HepG2 (cell line): ENCODE data around the gene SRP68. TPM values are rescaled to one million over a fixed set of nuclear protein-coding genes. Genes with fewer than 3 reads are reported as not detected.

Experiments
- CC2D1A ChIP-seq: sonication (generic); formaldehyde crosslinking; IDR thresholded peaks from 2 replicates; pipeline ENCODE4 v1.8.1; 2023; ENCODE audit warnings: mild to moderate bottlenecking, missing genetic modification reagents
- CHD4 ChIP-seq: fragments of 200-600 bp; sonication (generic); IDR thresholded peaks from 2 replicates; pipeline ENCODE4 v1.7.0; 2017; ENCODE audit warnings: mild to moderate bottlenecking, low read length, borderline replicate concordance
- HMG20B ChIP-seq: conservative IDR thresholded peaks from 2 replicates; pipeline ENCODE4 v1.6.1; 2016; ENCODE audit warnings: missing genetic modification reagents, missing compliant biosample characterization
- JUND ChIP-seq: sonication (generic); formaldehyde crosslinking; IDR thresholded peaks from 2 replicates; pipeline ENCODE4 v1.8.0; 2022; ENCODE audit warnings: mild to moderate bottlenecking, missing genetic modification reagents
- MED1 ChIP-seq: sonication (generic); formaldehyde crosslinking; IDR thresholded peaks from 2 replicates; pipeline ENCODE4 v1.4.0; 2020; ENCODE audit warnings: missing genetic modification reagents
- MTF1 ChIP-seq: sonication (generic); formaldehyde crosslinking; IDR thresholded peaks from 2 replicates; pipeline ENCODE4 v1.5.0; 2020; ENCODE audit warnings: missing genetic modification reagents
- NFYC ChIP-seq: IDR thresholded peaks from 2 replicates; pipeline ENCODE4 v1.6.1; 2016; ENCODE audit warnings: missing genetic modification reagents, missing compliant biosample characterization
- NR2F2 ChIP-seq: IDR thresholded peaks from 2 replicates; pipeline ENCODE4 v1.6.1; 2012; ENCODE audit warnings: low read depth, inconsistent platforms, borderline replicate concordance
- RXRB ChIP-seq: IDR thresholded peaks from 2 replicates; pipeline ENCODE4 v1.6.1; 2016; ENCODE audit warnings: borderline replicate concordance, missing genetic modification reagents, missing compliant biosample characterization
- SMARCE1 ChIP-seq: fragments of 450-650 bp; IDR thresholded peaks from 2 replicates; pipeline ENCODE4 v1.6.1; 2017; ENCODE audit warnings: borderline replicate concordance
- SRSF9 ChIP-seq: fragments of 200-400 bp; formaldehyde crosslinking; IDR thresholded peaks from 2 replicates; pipeline ENCODE4 v1.6.1; 2018; ENCODE audit warnings: borderline replicate concordance, mild to moderate bottlenecking, low read depth, low read length; ENCODE audit not compliant: insufficient read depth, poor library complexity, severe bottlenecking
- TEAD2 ChIP-seq: sonication (generic); formaldehyde crosslinking; IDR thresholded peaks from 2 replicates; pipeline ENCODE4 v1.9.0; 2021; ENCODE audit warnings: missing genetic modification reagents
- ZNF160 ChIP-seq: sonication (generic); formaldehyde crosslinking; IDR thresholded peaks from 2 replicates; pipeline ENCODE4 v1.8.0; 2022; ENCODE audit warnings: mild to moderate bottlenecking, inconsistent platforms, missing genetic modification reagents
- ZNF468 ChIP-seq: sonication (generic); formaldehyde crosslinking; IDR thresholded peaks from 2 replicates; pipeline ENCODE4 v1.8.0; 2022; ENCODE audit warnings: mild to moderate bottlenecking, moderate library complexity, missing genetic modification reagents
- ZNF878 ChIP-seq: sonication (generic); formaldehyde crosslinking; IDR thresholded peaks from 2 replicates; pipeline ENCODE4 v1.8.1; 2023; ENCODE audit warnings: mild to moderate bottlenecking, missing genetic modification reagents, moderate library complexity
- polyA plus RNA-seq, 8 experiments: library from polyadenylated mRNA; depleted of rRNA in 3 of 8; stranded (reverse) in 7 of 8; unstranded in 1 of 8; fragments of >200 nt; fragmentation: Illumina TruSeq in 4 of 8; extraction: Trizol in 4 of 8; gene quantifications; 2 replicates each; pipeline versions ENCODE4 v1.2.1 to v1.2.3, GENCODE V29; 2011 to 2016; ENCODE audit warnings: low read depth in 4 of 8, missing spikeins in 1 of 8, mixed read lengths in 1 of 8; ENCODE audit not compliant: insufficient read depth in 1 of 8
- total RNA-seq, 5 experiments: library from RNA; depleted of rRNA; stranded (reverse); fragments of >200 nt; fragmentation: Illumina TruSeq; extraction: Trizol; gene quantifications; 2 replicates each; pipeline ENCODE4 v1.2.3, GENCODE V29; 2016; ENCODE audit warnings: low read depth in 1 of 5
- TF ChIP-seq, protein P1 (sequence below): sonication (generic); formaldehyde crosslinking; IDR thresholded peaks from 2 replicates; pipeline ENCODE4 v1.4.0; 2020; ENCODE audit warnings: low read depth, mild to moderate bottlenecking, missing genetic modification reagents
- TF ChIP-seq, protein P2 (sequence below): sonication (generic); formaldehyde crosslinking; IDR thresholded peaks from 2 replicates; pipeline ENCODE4 v1.5.0; 2020; ENCODE audit warnings: missing genetic modification reagents
- TF ChIP-seq, protein P3 (sequence below): sonication (generic); formaldehyde crosslinking; IDR thresholded peaks from 2 replicates; pipeline ENCODE4 v1.5.0; 2020; ENCODE audit warnings: mild to moderate bottlenecking, missing genetic modification reagents, borderline replicate concordance
- TF ChIP-seq, protein P4 (sequence below): sonication (generic); formaldehyde crosslinking; IDR thresholded peaks from 2 replicates; pipeline ENCODE4 v1.5.1; 2020; ENCODE audit warnings: missing genetic modification reagents, mild to moderate bottlenecking, borderline replicate concordance

SRP68 gene
- total and polyA plus RNA-seq, 2 of the 13 experiments (the other 11 are each of a cell fraction or from before 2014, with no cell fraction given): 39.8 to 74.3 TPM

DNA sequence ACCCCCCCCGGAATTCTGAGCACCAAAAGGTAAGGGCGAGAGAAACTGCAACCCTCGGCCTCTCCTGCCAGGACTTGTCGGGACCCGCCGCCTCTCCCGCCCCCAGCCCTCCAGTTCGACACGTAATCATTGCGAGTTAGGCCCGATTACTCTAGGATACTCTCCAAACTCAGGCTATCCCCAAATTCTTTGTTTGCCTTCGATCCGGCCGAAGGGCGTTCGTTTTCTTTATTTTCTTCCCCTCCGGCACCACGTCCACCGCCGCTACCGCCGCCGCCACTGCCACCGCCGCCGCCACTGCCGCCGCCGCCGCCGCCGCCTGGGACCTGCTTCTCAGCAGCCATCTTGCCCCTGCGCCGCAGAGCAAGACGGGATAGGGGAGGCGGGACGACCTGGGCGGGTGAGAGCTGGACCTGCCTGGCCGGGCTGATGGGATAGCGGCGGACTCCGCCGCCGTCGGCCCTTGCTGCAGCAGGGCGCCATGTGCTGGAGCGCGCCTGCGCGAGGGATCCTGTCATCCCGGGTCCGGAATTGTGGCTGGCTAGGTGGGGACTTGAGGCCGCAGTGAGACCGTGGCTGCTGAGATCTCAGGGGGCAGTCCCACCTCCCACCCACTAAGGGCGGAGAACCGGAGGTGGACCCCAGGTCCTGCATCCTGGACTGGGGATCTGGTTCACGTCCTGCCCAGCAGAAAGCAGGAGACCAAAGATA, at the start of gene SRP68 (continued):
- TF ChIP-seq NFYC (peak; percentile 12; the same call in 1 of the 2 replicates), NR2F2 (no peak; the same call in 1 of the 2 replicates), TEAD2 (CRISPR knock-in tag) (0 out of 2 replicates have a peak, but pooled peaks have one; percentile 32), MTF1 (CRISPR knock-in tag) (no peak), HMG20B (CRISPR knock-in tag) (no peak), ZNF878 (CRISPR knock-in tag) (no peak), SMARCE1 (no peak), CC2D1A (CRISPR knock-in tag) (peak; percentile 96; the same call in 1 of the 2 replicates), SRSF9 (no peak), MED1 (peak; percentile 79), ZNF160 (no peak), RXRB (CRISPR knock-in tag) (peak; percentile 73), ZNF468 (no peak; the same call in 1 of the 2 replicates), JUND (CRISPR knock-in tag) (peak; percentile 75), CHD4 (no peak)
- TF ChIP-seq, protein P1, sequence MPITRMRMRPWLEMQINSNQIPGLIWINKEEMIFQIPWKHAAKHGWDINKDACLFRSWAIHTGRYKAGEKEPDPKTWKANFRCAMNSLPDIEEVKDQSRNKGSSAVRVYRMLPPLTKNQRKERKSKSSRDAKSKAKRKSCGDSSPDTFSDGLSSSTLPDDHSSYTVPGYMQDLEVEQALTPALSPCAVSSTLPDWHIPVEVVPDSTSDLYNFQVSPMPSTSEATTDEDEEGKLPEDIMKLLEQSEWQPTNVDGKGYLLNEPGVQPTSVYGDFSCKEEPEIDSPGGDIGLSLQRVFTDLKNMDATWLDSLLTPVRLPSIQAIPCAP: peak; percentile 92
- TF ChIP-seq, protein P2, sequence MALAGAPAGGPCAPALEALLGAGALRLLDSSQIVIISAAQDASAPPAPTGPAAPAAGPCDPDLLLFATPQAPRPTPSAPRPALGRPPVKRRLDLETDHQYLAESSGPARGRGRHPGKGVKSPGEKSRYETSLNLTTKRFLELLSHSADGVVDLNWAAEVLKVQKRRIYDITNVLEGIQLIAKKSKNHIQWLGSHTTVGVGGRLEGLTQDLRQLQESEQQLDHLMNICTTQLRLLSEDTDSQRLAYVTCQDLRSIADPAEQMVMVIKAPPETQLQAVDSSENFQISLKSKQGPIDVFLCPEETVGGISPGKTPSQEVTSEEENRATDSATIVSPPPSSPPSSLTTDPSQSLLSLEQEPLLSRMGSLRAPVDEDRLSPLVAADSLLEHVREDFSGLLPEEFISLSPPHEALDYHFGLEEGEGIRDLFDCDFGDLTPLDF (CRISPR knock-in tag): 0 out of 2 replicates have a peak, but pooled peaks have one; percentile 69
- TF ChIP-seq, protein P3, sequence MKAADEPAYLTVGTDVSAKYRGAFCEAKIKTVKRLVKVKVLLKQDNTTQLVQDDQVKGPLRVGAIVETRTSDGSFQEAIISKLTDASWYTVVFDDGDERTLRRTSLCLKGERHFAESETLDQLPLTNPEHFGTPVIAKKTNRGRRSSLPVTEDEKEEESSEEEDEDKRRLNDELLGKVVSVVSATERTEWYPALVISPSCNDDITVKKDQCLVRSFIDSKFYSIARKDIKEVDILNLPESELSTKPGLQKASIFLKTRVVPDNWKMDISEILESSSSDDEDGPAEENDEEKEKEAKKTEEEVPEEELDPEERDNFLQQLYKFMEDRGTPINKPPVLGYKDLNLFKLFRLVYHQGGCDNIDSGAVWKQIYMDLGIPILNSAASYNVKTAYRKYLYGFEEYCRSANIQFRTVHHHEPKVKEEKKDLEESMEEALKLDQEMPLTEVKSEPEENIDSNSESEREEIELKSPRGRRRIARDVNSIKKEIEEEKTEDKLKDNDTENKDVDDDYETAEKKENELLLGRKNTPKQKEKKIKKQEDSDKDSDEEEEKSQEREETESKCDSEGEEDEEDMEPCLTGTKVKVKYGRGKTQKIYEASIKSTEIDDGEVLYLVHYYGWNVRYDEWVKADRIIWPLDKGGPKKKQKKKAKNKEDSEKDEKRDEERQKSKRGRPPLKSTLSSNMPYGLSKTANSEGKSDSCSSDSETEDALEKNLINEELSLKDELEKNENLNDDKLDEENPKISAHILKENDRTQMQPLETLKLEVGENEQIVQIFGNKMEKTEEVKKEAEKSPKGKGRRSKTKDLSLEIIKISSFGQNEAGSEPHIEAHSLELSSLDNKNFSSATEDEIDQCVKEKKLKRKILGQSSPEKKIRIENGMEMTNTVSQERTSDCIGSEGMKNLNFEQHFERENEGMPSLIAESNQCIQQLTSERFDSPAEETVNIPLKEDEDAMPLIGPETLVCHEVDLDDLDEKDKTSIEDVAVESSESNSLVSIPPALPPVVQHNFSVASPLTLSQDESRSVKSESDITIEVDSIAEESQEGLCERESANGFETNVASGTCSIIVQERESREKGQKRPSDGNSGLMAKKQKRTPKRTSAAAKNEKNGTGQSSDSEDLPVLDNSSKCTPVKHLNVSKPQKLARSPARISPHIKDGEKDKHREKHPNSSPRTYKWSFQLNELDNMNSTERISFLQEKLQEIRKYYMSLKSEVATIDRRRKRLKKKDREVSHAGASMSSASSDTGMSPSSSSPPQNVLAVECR (CRISPR knock-in tag): peak; percentile 99
- TF ChIP-seq, protein P4, sequence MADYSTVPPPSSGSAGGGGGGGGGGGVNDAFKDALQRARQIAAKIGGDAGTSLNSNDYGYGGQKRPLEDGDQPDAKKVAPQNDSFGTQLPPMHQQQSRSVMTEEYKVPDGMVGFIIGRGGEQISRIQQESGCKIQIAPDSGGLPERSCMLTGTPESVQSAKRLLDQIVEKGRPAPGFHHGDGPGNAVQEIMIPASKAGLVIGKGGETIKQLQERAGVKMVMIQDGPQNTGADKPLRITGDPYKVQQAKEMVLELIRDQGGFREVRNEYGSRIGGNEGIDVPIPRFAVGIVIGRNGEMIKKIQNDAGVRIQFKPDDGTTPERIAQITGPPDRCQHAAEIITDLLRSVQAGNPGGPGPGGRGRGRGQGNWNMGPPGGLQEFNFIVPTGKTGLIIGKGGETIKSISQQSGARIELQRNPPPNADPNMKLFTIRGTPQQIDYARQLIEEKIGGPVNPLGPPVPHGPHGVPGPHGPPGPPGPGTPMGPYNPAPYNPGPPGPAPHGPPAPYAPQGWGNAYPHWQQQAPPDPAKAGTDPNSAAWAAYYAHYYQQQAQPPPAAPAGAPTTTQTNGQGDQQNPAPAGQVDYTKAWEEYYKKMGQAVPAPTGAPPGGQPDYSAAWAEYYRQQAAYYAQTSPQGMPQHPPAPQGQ (CRISPR knock-in tag): no peak; the same call in 1 of the 2 replicates
